Fibroblast of villous mesenchyme (primary cell): ENCODE measurements around the gene WNT9A. TPM values are rescaled to one million over a fixed set of nuclear protein-coding genes. Genes with fewer than 3 reads are reported as not detected.

Experiments used
- DNase-seq: peaks from one replicate; pipeline ENCODE4 v3.0.0-alpha.2; 2010; ENCODE audit warnings: low read depth
- H3K4me3 ChIP-seq: 2 replicates; pipeline ENCODE4 v1.5.1; 2011; ENCODE audit warnings: low read depth, mild to moderate bottlenecking, low read length
- CTCF ChIP-seq: IDR thresholded peaks from 2 replicates; pipeline ENCODE4 v1.5.1; 2012; ENCODE audit warnings: low read depth, mild to moderate bottlenecking, low read length; ENCODE audit not compliant: insufficient read depth
- total RNA-seq: library from RNA; depleted of rRNA; stranded (reverse); fragments of >200 nt; gene quantifications from 2 replicates; pipeline ENCODE4 v1.2.3, GENCODE V29; 2012

WNT9A gene
- total RNA-seq, 1 donor, result under 0.01 TPM

- no peak overlapping the region for H3K4me3 ChIP-seq
- no peak for TF ChIP-seq CTCF
- no peak for DNase-seq
Observed at GRCh38 chr1:227949341-227949921, 1.7 kb upstream of the WNT9A start.

DNA sequence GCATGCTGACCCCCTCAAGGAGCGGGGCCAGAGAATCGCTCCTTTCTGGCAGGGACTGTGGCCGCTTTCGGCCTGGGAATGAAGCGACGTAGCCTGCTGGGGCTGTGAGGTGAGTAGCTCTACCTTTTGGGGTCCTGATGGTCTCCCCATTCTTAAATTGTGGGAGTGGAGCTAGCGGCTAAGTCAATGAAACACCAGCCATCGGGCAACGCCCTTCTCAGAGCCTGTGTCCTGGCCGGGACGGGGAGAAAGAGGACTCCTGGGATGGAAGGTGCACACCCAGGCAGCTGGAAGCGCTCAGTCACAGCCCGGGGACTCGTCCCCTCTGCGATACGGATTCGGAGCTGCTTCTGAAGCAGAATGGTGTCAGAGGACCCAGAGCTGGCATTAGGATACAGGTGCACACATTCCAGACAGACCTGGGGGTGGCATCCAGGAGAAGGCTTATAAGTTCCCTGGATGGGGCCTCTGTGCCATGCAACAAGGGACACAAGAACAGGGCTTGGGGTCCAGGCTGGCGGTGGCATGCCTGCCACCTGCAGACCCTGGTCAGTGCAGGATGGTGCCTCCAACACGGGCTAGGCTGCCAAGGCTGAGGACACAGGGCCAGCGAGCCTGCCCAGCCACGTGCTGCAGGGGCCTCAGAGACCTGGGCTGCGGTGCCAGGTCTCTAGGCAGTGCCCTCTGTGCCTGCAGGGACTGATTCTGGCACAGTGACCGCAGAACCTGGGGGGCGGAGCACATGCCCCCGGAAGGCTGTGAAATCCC lies 945 bp upstream of the WNT9A start:
- no peak for TF ChIP-seq CTCF
- no peak for DNase-seq
- peak overlapping the region; percentile 65 for H3K4me3 ChIP-seq

GRCh38 chr1:227947386-227947675 lies 401 bp downstream of the WNT9A start:
- DNase-seq, result no peak
- peak overlapping the region; percentile 59 for H3K4me3 ChIP-seq
- TF ChIP-seq CTCF, result no peak

DNA sequence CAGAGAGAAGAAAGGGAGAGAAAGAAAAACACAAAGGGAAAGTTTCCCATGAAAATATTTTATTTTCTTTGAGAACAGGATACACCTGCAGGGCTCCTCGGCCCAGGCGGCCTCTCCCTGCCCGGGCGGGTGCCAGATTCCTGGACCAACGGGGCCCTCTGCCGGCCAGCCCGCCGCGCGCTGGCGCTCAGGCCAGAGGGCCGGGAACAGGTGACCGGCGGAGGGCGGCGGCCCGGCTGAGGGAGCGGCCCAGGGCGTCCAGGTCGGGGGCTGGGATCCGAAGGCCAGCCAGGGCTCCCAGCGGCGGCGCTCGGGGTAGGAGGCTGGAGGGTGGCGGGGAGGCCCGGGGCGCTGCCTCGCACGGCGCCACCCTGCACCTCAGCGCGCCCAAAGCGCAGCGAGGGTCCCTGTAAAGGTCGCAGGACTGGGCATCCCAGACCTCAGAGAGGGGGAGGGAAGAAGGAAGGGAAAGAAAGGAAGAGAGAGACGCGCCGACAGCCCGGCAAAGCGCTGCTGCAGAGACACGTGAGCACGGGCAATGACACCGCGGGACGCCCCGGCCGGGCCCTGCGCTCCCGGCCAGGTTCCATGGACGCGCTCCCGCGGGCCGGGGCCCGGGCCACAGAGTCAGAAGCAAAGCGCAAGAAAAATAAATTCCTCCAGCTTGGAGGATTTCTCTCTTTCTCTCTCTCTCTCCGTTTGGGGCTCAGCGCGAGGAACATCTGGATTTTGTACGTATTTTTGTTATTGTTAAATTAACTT lies 927 bp downstream of the WNT9A start:
- TF ChIP-seq CTCF, result peak; percentile 64
- H3K4me3 ChIP-seq, result peak overlapping the region; percentile 59
- peak; percentile 61 for DNase-seq

- peak overlapping the region; percentile 16 for H3K4me3 ChIP-seq
- peak; percentile 65 for DNase-seq
Observed at GRCh38 chr1:227945891-227946623, 1.7 kb downstream of the WNT9A start.

More at GRCh38 chr1:227945891-227946623, 1.7 kb downstream of the WNT9A start:
- TF ChIP-seq CTCF, result no peak
